DOHH2 (cell line): Measurements from ENCODE around the gene IFITM10.
A peak's percentile ranks its signal among the peaks of the same experiment; 100 is the strongest.

Experiments
- H3F3A ChIP-seq: fragments of 200-600 bp; sonication (generic), shearing (Covaris generic); 2 replicates; pipeline ENCODE4 v1.6.0; 2016; ENCODE audit warnings: antibody characterized with exemption, mild to moderate bottlenecking; ENCODE audit not compliant: control insufficient read depth, insufficient read depth
- H3K27ac ChIP-seq: fragments of 200-600 bp; sonication (generic); 2 replicates; pipeline ENCODE4 v1.5.1; 2014; ENCODE audit warnings: low read depth, mild to moderate bottlenecking, low read length, moderate library complexity
- H3K27me3 ChIP-seq: fragments of 200-600 bp; sonication (generic); 2 replicates; pipeline ENCODE4 v1.6.1; 2014; ENCODE audit warnings: mild to moderate bottlenecking, low read length, mixed read lengths; ENCODE audit not compliant: control insufficient read depth
- H3K36me3 ChIP-seq: fragments of 200-600 bp; sonication (generic); 2 replicates; pipeline ENCODE4 v1.6.1; 2014; ENCODE audit warnings: mild to moderate bottlenecking, low read length, moderate library complexity, mixed read lengths; ENCODE audit not compliant: control insufficient read depth
- H3K4me1 ChIP-seq: fragments of 200-600 bp; sonication (generic); 2 replicates; pipeline ENCODE4 v1.6.1; 2014; ENCODE audit warnings: mild to moderate bottlenecking, low read length, mixed read lengths; ENCODE audit not compliant: control insufficient read depth
- H3K4me2 ChIP-seq: fragments of 200-600 bp; sonication (generic); 2 replicates; pipeline ENCODE4 v1.6.0; 2014; ENCODE audit warnings: mild to moderate bottlenecking, low read length, moderate library complexity
- H3K4me3 ChIP-seq: fragments of 200-600 bp; sonication (generic); 2 replicates; pipeline ENCODE4 v1.5.1; 2014; ENCODE audit warnings: mild to moderate bottlenecking, low read length, mixed read lengths
- H3K79me2 ChIP-seq: fragments of 200-600 bp; sonication (generic); 2 replicates; pipeline ENCODE4 v1.6.1; 2014; ENCODE audit warnings: mild to moderate bottlenecking, low read length, mixed read lengths; ENCODE audit not compliant: control insufficient read depth
- H3K9me2 ChIP-seq: fragments of 200-600 bp; sonication (generic); replicated peaks from 2 replicates; pipeline ENCODE4 v1.6.1; 2014; ENCODE audit warnings: mild to moderate bottlenecking, low read length, mixed read lengths; ENCODE audit not compliant: control insufficient read depth
- H3K9me3 ChIP-seq: fragments of 200-600 bp; sonication (generic); 2 replicates; pipeline ENCODE4 v1.6.1; 2014; ENCODE audit warnings: antibody characterized with exemption, low read length, mixed read lengths; ENCODE audit not compliant: control insufficient read depth, insufficient read depth
- H4K20me1 ChIP-seq: fragments of 200-600 bp; sonication (generic); 2 replicates; pipeline ENCODE4 v1.6.0; 2014; ENCODE audit warnings: low read depth, mild to moderate bottlenecking, antibody characterized with exemption, low read length, moderate library complexity; ENCODE audit not compliant: control insufficient read depth, insufficient read depth
- CTCF ChIP-seq: fragments of 200-600 bp; sonication (generic); IDR thresholded peaks from one replicate; pipeline ENCODE4 v1.5.1; 2014; ENCODE audit warnings: antibody characterized with exemption, mild to moderate bottlenecking, low read depth, low read length; ENCODE audit not compliant: poor library complexity, severe bottlenecking
- EZH2phosphoT487 ChIP-seq: fragments of 200-600 bp; sonication (generic); IDR thresholded peaks from 2 replicates; pipeline ENCODE4 v1.6.1; 2017; ENCODE audit warnings: borderline replicate concordance, mild to moderate bottlenecking, antibody characterized with exemption, low read length, moderate library complexity, mixed read lengths

The IFITM10 gene

GRCh38 chr11:1766719-1767398 lies 16.5 kb upstream of the IFITM10 start:
- Histone ChIP-seq H3K9me3 (no peaks in the 10 kb centered on the region), H3K4me2 (no peak overlapping the region), H4K20me1 (no peaks in the 10 kb centered on the region), H3K36me3 (no peaks in the 10 kb centered on the region), H3K27me3 (no peaks in the 10 kb centered on the region; the same call in 1 of the 2 replicates), H3K4me1 (peaks cover 13% of the 10 kb centered on the region), H3K9me2 (no peaks in the 10 kb centered on the region), H3F3A (no peaks in the 10 kb centered on the region), H3K4me3 (no peak overlapping the region), H3K27ac (no peak overlapping the region), H3K79me2 (no peaks in the 10 kb centered on the region)
- TF ChIP-seq EZH2phosphoT487 (no peak), CTCF (no peak)

GRCh38 chr11:1765871-1766718 lies 15.7 kb upstream of the IFITM10 start:
- Histone ChIP-seq H3K9me2 (no peaks in the 10 kb centered on the region), H4K20me1 (no peaks in the 10 kb centered on the region), H3K4me2 (no peak overlapping the region), H3F3A (no peaks in the 10 kb centered on the region), H3K4me1 (peaks cover 13% of the 10 kb centered on the region), H3K79me2 (no peaks in the 10 kb centered on the region), H3K27ac (no peak overlapping the region), H3K36me3 (no peaks in the 10 kb centered on the region), H3K4me3 (no peak overlapping the region), H3K9me3 (no peaks in the 10 kb centered on the region), H3K27me3 (no peaks in the 10 kb centered on the region; the same call in 1 of the 2 replicates)
- TF ChIP-seq CTCF (peak; percentile 41), EZH2phosphoT487 (no peak)

- H3K27ac ChIP-seq = no peak within 1 kb of the TSS
- no peaks in the 10 kb centered on the region for H4K20me1 ChIP-seq
- H3K79me2 ChIP-seq = no peaks in the 10 kb centered on the region
- H3K4me3 ChIP-seq = peak within 1 kb of the TSS; percentile 90
- H3K4me1 ChIP-seq = peaks cover 13% of the 10 kb centered on the region
- H3K9me2 ChIP-seq = no peaks in the 10 kb centered on the region
- no peaks in the 10 kb centered on the region for H3K9me3 ChIP-seq
- H3K27me3 ChIP-seq = no peaks in the 10 kb centered on the region
- no peaks in the 10 kb centered on the region for H3K36me3 ChIP-seq
- H3F3A ChIP-seq = no peaks in the 10 kb centered on the region
- TF ChIP-seq CTCF (no peak), EZH2phosphoT487 (no peak)
- peak within 1 kb of the TSS; percentile 96 for H3K4me2 ChIP-seq
Measured at GRCh38 chr11:1763796-1764661, 13.6 kb upstream of the IFITM10 start, which contains the start of gene CTSD. Gene CTSD (minus strand): TSS chr11:1763927. CDS start chr11:1763859, 68 bp downstream.
